ENCODE data around the gene KRT71. TPM values are rescaled to one million over a fixed set of nuclear protein-coding genes. Genes with fewer than 3 reads are reported as not detected.

KRT71 gene
- total RNA-seq, 4 donors from 2014 or later: 0.32 to 61.7 (median 1.6) TPM; not detected in 1

Other genes starting within 250 kb of the KRT71 start
- gene KRT83, start 231.7 kb downstream of the KRT71 start, total RNA-seq: 10 to 100 TPM in 1 of 4 donors, 1 to 10 TPM in 1, not detected in 2; 2.1 to 34.7 TPM
- 100 to 1,000 TPM in 1 of 4 donors, 1 to 10 TPM in 1, under 1 TPM in 1, not detected in 1; 0.15 to 101 (median 8.3) TPM for gene KRT85, start 185.7 kb downstream of the KRT71 start, total RNA-seq
- gene KRT84, start 167.5 kb downstream of the KRT71 start, total RNA-seq: under 1 TPM in 2 of 4 donors, not detected in 2; 0.46 to 0.75 TPM
- gene KRT82, start 146.8 kb downstream of the KRT71 start, total RNA-seq: 10 to 100 TPM in 1 of 4 donors, under 1 TPM in 1, not detected in 2; 0.46 to 10.3 TPM
- 10 to 100 TPM in 1 of 4 donors, 1 to 10 TPM in 3; 1.6 to 31.9 (median 4.9) TPM for gene KRT75, start 118.8 kb downstream of the KRT71 start, total RNA-seq
- 100 to 1,000 TPM in 2 of 4 donors, 10 to 100 TPM in 2; 49.8 to 441 (median 157) TPM for gene KRT6B, start 101.0 kb downstream of the KRT71 start, total RNA-seq
- gene KRT6C, start 79.3 kb downstream of the KRT71 start, total RNA-seq: 10 to 100 TPM in 1 of 4 donors, 1 to 10 TPM in 1, under 1 TPM in 1, not detected in 1; 0.13 to 11.0 (median 1.0) TPM
- gene KRT6A, start 59.9 kb downstream of the KRT71 start, total RNA-seq: 100 to 1,000 TPM in 2 of 4 donors, 10 to 100 TPM in 2; 75.3 to 617 (median 182) TPM
- gene KRT5, start 32.8 kb downstream of the KRT71 start, total RNA-seq: 1,000 to 10,000 TPM; 2,541 to 6,567 (median 4,278) TPM
- 10 to 100 TPM in 1 of 4 donors, 1 to 10 TPM in 1, under 1 TPM in 2; 0.30 to 14.6 (median 0.82) TPM for gene KRT74, start 20.7 kb upstream of the KRT71 start, total RNA-seq
- gene KRT72, start 48.3 kb upstream of the KRT71 start, total RNA-seq: 10 to 100 TPM in 2 of 4 donors, 1 to 10 TPM in 1, under 1 TPM in 1; 0.42 to 14.0 (median 7.1) TPM
- gene KRT73, start 65.4 kb upstream of the KRT71 start, total RNA-seq: 10 to 100 TPM in 1 of 4 donors, 1 to 10 TPM in 3; 3.0 to 15.3 (median 6.0) TPM
- 1,000 to 10,000 TPM; 1,166 to 2,212 (median 1,643) TPM for gene KRT2, start 99.1 kb upstream of the KRT71 start, total RNA-seq
- gene KRT1, start 127.3 kb upstream of the KRT71 start, total RNA-seq: 1,000 to 10,000 TPM; 5,671 to 8,911 (median 6,268) TPM
- 100 to 1,000 TPM; 122 to 659 (median 243) TPM for gene KRT77, start 150.4 kb upstream of the KRT71 start, total RNA-seq
- not detected for gene KRT76, start 224.2 kb upstream of the KRT71 start, total RNA-seq
- not detected for gene KRT3, start 243.0 kb upstream of the KRT71 start, total RNA-seq